GM18508 (cell line): Measurements from ENCODE around the gene CBFB.
"Not testable (repeated sequence)": the region's sequence is repeated elsewhere in the genome, so short reads cannot be mapped to it uniquely, and the experiment has no call there.

Experiments used
- ATAC-seq: cut with Tn5 transposase; IDR thresholded peaks from one replicate; pipeline ENCODE4 v1.9.1; 2021; ENCODE audit warnings: moderate number of reproducible peaks; ENCODE audit not compliant: insufficient read depth, unreplicated experiment

CBFB gene

GRCh38 chr16:67040166-67040565 is 11.2 kb downstream of the CBFB start:
- no peak for ATAC-seq

- ATAC-seq = no peak
Observed at GRCh38 chr16:67040906-67041305, 12.0 kb downstream of the CBFB start.

DNA sequence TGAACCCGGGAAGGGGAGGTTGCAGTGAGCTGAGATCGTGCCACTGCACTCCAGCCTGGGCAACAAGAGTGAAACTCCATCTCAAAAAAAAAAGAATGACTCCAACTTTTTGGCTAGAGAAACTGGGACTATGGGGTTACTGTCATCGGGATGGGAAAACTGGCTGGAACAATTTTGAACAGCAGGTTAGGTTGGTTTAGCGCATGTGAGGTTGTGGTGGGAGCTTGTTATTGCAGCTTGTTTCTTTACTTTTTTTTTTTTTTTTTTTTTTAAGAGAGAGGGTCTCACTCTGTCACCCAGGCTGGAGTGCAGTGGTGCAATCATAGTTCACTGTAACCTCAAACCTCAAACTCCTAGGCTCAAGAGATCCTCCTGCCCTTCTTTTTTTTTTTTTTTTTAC is 12.6 kb downstream of the CBFB start:
- ATAC-seq = not testable (repeated sequence)

- ATAC-seq = no peak
Observed at GRCh38 chr16:67043420-67043819, 14.5 kb downstream of the CBFB start.

DNA sequence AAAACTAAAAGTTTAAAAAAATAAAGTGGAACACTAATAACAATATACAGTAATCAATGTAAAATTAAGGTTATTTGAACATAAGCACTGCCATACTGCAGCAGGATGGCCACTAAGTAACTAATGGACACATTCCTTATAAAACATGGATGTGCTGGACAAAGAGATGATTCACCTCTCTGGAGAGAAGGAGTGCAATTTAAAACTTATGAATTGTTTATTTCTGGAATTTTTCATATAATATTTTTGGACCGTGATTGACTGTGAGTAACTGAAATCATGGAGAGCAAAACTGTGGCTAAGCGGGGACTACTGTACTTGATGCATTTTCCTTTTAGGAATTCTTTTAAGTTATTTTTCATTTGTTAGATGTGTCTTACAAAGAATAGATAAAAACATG is 21.8 kb downstream of the CBFB start:
- ATAC-seq = no peak

DNA sequence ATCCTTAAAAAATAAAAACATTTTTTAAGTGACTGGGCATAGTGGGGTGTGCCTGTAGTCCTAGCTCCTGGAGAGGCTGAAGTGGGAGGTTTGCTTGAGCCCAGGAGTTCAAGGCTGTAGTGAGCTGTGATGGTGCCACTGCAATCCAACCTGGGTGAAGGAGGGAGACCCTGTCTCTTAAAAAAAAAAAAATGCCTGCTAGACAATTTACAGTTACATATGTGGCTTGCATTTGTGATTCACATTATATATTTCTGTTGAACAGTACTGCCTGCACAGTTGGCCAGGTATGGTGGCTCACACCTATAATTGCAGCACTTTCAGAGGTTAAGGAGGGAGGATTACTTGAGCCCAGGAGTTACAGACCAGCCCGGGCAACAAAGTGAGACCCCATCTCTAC is 23.4 kb downstream of the CBFB start:
- no peak for ATAC-seq

DNA sequence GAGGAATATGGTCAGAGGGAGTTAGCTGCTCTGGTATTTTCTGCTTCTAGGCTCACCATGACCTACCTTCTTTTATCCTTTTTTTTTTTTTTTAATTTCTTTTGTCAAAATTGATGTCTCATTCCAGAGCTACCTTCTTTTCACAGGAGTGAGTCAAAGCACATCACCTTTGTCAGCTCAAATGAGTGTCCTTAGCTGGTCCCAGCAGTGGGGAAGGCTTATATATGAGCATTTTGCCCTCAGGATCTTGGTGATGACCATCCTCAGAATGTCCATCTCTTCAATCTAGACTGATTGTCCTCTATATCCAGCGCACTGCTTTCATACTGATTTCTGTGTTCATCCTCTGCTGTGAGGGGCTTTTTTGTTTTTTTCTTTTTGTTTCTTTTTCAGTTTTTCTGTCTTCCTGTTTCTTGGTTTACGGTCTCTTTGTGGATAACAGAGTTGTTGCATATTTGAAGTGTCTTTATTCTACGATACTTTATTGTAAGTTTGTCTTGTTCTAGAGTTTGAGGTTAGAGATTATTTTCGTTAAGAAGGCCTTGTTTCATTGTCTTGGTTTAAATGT is 24.9 kb downstream of the CBFB start:
- no peak for ATAC-seq

GRCh38 chr16:67054901-67055300 is 26.0 kb downstream of the CBFB start:
- ATAC-seq = no peak

- no peak for ATAC-seq
Observed at GRCh38 chr16:67055712-67056487, 27.0 kb downstream of the CBFB start.

GRCh38 chr16:67063008-67063407 is 34.1 kb downstream of the CBFB start:
- no peak for ATAC-seq

GRCh38 chr16:67068212-67068753 is 39.3 kb downstream of the CBFB start:
- no peak for ATAC-seq

DNA sequence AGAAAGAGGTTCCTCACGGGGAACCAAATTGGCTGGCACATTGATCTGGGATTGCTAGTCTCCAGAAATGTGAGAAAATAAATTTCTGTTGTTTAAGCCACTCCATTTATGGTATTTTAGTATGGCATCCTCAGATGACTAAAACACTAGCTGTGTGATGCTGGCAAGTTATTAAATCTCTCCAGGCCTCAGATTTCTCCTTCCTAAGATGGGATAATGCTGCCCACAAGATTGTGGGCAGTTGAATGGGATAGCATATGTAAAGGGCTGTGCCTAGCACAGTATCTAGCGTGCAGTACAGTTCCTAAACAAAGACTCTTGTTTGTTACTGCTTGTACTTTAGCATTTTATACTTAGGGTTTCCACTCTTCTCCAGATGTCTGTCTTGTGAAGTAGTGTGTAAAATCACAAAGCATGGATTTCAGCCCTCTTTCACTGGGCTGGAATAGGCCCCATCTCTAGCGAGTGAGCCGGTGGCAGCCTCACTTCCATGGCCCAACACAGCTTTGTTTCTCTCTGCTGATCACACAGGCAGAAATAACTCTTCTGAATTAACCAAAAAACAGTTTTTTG is 42.6 kb downstream of the CBFB start:
- ATAC-seq = no peak

- no peak for ATAC-seq
Observed at GRCh38 chr16:67075331-67075730, 46.4 kb downstream of the CBFB start.

- ATAC-seq = no peak
Observed at GRCh38 chr16:67077871-67078270, 48.9 kb downstream of the CBFB start.

DNA sequence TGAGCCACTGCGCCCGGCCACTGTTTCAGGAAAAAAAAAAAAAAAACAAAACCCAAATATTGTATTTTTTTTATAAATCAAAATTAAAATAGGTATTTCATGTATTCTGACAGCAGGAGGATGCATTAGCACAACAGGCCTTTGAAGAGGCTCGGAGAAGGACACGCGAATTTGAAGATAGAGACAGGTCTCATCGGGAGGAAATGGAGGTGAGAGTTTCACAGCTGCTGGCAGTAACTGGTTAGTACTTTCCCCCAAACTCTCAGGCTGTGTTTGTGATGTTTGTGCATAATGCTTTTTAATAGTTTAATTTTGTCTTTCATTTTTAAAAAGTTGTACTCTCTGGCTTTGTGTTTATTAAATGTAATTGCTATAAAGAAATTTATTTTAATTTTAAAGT is 53.2 kb downstream of the CBFB start:
- no peak for ATAC-seq

DNA sequence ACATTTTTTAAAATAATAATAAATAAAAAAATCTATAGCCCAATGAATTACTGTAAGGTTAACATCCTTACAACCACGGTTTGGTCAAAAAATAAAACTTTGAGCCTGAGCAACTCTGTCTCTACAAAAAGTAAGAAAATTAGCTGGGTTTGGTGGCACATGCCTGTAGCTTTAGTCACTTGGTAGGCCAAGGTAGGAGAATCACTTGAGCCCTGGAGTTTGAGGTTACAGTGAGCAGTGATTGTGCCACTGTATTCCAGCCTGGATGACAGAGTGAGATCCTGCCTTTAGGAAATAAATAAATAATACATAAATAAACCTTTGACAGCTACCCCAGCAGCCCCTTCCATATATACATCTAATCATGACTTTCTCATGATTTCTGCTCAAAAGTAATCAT is 53.9 kb downstream of the CBFB start:
- no peak for ATAC-seq

- no peak for ATAC-seq
Observed at GRCh38 chr16:67084345-67085028, 55.5 kb downstream of the CBFB start.

GRCh38 chr16:67086822-67087221 is 57.9 kb downstream of the CBFB start:
- ATAC-seq = no peak

- ATAC-seq = no peak
Observed at GRCh38 chr16:67087291-67087690, 58.3 kb downstream of the CBFB start.

DNA sequence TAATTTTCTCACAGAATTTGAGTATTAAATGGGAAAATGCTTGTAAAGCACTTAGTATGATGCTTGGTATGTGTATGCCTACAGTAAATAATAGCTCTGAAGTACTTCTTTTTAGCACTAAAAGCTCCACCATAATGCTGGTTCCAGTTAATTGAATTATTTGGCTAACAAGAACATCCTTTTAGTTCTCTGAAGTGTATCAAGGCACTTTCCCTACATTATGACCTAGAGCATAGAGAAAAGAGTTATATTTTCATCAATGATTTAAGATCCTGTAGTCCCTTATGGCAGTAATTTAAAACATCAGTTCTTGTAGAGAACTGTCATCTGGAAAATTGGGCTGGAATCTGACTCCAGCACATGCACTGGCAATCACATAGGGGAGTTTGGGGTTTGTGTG is 58.9 kb downstream of the CBFB start:
- ATAC-seq = no peak

DNA sequence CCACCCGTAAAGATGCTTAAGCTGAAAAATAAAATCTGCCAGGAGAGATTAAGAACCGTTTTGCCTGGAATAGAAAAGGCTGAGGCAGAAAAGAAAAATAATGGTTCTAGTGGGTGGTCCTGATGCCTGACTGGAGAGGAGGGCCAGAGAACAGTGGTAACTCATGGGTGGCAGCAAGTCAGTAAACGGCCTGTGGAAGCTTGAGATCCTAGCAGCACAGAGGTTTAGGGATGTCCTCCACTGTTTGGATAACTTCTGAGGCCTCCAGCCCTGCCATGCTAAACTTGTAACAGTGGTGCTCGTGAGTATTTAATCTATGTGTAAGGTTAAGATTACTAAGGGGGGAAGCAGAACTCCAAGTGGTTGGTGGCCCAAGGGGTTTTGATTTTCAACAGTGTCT is 59.6 kb downstream of the CBFB start:
- no peak for ATAC-seq
